HG03097 (cell line): Measurements from ENCODE around the gene SYTL2.
"Not testable (repeated sequence)": the region's sequence is repeated elsewhere in the genome, so short reads cannot be mapped to it uniquely, and the experiment has no call there.

Experiments used
- ATAC-seq: cut with Tn5 transposase; IDR thresholded peaks from one replicate; pipeline ENCODE4 v1.9.1; 2021; ENCODE audit not compliant: unreplicated experiment, low FRiP score

Gene SYTL2

DNA sequence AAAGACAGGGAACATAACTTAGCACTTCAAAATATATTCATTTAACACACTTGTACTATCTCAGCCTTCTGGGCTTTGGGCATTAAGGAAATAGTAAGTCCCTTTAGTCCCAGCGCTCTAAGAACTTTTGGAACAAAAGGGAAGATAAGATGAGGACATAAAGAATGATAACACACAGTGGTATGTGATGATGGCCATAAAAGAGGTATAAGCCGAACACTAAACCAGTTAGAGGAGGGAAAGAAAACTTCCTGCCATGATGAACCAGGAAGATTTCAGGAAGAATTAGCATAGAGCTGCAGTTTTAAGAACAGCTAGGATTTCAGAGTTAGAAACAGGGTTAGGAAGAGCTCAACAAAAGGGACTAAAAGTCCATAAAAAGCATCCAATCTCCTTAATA, 11.8 kb downstream of the SYTL2 start:
- no peak for ATAC-seq

DNA sequence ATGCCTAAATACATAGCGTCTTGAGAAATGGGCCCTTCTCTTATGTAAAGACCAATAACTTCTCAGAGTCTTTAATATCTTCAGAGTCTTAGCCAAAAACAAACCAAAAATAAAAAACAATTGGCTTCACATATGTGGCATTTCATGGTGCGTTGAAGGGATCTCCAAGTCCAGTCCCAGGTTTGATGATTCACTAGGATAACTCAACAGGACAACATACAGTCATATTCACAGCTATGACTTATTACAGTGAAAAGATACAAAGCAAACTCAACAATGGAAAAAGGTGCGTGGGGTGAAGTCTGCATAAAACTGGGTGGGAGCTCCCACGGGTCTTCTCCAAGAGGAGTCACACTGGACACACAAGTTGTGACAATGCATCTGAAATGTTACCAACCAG, 12.6 kb downstream of the SYTL2 start:
- ATAC-seq, result no peak

DNA sequence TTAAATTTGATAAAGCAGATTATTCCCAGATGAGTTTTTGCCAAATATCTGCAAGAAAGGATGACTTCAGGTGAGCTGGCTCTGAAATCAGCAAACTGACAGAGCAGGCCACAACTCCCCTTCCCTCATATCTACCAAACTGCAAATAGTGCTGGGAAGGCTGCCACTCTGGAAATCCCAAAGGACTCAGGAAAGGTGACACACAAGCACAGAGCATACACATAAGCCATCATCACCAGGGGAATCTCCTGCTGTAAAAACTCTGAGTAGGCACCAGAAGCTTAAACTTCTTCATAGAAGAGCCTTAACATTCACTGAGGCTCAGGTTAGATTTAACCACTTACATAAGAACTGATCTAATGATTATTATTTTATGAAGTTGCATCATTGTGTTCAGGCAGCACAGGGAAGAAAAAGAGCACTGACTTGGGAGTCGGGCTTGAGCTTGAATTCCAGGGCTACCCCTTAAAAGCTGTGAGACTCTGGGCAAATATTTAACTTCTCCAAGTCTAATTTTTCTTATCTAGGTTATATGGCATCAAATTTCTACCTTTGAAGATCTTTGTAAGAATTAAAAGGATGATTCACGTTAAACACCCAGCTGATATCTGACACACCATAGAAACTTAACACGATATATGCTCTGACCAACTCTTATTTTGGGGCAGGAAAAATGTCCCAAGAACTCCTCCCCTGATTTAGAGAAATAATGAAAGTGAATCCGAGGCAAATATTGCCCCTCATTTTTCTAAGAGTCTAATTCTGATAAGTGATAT, 15.0 kb downstream of the SYTL2 start:
- ATAC-seq, result no peak

DNA sequence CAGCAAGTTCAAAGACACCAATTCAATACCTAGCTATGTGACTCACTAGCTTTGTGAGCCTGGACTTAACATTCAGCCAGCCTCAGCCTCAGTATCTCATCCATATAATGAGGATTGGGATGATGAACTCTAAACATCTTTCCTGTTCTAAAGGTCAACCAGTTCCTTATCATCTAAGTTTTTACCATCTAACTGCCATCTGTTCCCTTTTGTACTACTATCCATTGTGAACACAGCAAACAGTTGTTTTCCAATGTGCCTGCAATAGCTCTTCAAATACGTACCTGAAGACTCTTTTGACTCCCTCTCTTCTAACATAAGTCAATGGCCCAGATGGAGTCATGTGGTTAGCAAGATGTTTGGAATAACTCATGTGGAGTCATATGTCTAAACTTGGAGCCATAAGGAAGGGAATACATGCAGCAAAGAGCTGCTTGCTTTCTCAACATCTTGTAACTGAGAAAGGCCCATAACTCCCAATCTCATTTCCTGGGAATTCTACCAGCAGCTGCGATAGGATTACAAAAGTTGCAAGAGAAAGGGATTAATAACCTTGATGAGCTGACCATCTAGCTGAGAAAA, 19.4 kb downstream of the SYTL2 start:
- no peak for ATAC-seq

DNA sequence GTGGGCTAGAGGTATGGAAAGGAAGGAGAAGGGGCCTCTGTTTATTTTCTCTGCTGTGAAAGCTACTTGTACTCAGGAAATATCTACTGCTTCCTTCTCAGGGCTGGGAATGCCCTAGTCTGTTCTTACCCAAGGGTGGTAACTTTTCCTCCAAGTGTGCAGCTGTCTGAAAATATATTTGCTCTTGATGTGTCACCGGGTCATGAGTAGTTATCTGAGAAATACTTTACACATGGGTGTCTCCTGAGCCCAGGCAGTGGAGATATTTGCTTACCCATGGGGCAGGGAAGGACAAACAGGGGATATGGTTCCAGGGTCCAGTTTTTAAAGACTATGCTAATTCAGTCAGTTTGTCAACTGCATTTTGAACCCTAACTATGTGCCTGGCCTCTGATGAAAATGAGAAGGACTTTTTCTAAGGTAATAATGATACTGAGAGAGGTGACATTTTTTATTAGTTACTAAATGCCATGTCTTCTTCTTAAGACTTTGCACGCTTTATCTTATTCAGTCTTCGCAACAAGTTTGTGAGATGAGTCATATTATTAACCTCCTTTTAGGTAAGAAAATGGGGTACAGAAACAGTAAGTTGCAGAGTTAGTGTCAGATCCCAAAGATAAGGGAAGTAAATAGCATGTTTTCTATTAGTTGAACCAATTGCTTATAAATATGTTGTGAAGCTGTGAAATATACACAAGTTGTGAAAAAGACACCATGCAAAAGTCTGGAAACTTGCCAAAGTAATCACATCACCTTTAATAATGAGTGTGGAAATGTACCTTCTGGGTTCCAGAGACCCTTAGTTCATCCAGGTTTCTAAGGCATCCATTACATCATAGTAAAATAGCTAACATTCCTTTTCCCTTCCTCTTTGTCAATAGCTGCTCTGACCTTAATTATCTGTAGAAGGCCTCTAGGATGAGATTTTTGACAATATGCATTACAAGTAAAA, 22.9 kb downstream of the SYTL2 start:
- no peak for ATAC-seq

DNA sequence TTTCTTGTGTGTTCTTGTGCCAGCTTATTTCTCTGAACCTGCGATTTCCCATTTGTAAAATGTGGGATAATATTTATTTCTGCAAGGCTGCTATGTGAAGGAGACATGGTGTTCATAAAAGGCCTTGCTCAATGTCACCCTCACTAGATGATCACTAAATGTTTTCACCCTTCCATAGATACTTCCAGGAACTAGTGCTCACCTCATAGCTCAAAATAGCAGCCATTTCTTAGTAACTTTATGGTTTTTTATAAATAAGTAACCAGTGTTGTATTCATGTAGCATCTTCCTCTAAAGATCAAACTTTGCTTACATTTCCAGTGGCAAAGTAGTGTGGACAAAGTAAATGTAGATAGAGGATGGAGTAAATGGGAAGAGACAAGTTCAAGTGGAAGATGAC, 23.8 kb downstream of the SYTL2 start:
- ATAC-seq, result no peak

DNA sequence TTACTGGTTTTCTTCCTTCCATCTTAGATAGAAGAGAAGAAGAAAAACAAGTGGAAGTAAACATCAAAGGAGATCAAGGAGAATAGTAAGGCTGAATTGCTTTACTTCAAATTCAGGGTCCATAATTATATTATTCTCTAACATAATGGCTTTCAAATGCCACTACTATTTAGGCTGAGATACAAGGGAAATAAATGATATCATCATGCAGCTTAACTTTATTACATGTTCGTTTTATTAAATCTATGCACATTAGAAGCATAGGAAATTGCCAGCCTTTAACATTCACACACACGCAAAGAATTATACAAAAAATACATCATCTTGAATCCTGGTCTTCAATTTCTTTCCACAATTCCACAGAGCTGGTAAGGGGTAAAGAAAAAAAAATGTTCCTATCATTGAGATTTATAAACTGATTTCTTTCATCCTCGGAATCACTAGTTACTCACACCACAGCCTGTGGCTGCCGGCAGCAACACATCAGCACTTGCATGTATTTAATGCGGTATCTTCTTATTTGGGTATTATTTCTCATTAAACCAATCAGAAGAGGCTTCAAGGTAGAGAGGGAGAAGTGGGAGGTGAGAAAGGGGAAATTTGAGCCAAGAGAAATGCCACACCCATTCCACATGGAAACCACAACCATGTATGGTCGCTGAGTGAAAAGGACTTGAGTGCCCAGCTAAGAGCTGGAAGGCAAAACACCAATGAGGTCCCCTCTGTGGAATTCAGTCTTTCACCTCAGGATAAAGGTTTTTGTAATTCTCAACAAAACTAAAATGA, 26.3 kb downstream of the SYTL2 start:
- no peak for ATAC-seq

DNA sequence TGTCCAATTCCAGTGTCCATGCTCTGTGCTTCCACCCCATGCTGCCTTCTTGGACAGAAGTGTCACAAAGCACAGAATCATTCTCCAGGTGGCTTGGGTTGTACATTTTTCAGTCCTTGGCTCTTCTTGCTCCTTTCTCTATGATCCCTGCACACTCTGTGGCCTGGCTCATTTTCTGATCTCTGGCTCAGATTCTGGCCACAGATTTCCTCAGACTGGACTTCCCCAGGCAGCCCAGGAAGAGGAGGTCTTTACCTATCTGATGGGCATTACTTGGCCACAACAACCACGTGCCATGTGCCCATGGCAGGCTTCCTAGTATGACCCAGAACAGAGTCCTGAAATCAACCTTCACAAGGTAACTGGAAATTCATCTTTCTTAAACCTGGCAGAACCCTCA, 27.2 kb downstream of the SYTL2 start:
- ATAC-seq, result no peak

DNA sequence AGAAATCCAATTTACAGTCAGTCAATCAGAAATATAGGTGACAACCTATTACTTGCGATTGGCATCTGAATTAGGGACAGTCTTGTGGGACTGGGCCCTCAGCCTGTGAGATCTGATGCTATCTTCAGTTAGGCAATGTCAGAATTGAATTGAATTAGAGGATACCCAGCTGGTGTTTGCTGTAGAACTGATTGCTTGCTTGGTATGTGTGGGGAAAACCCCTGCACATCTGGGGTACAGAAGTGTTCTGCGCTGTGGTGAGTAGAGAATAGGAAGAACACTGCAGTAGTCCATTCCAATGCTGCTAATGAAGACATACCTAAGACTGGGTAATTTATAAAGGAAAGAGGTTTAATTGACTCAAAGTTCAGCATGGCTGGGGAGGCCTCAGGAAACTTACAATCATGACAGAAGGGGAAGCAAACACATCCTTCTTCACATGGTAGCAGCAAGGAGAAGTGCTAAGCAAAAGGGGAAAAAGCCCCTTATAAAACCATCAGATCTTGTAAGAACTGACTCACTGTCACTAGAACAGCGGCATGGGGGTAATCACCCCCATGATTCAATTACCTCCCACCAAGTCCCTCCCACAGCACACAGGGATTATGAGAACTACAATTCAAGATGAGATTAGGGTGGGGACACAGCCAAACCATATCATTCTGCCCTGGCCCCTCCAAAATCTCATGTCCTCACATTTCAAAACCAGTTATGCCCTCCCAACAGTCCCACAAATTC, 30.0 kb downstream of the SYTL2 start:
- ATAC-seq, result not testable (repeated sequence)

DNA sequence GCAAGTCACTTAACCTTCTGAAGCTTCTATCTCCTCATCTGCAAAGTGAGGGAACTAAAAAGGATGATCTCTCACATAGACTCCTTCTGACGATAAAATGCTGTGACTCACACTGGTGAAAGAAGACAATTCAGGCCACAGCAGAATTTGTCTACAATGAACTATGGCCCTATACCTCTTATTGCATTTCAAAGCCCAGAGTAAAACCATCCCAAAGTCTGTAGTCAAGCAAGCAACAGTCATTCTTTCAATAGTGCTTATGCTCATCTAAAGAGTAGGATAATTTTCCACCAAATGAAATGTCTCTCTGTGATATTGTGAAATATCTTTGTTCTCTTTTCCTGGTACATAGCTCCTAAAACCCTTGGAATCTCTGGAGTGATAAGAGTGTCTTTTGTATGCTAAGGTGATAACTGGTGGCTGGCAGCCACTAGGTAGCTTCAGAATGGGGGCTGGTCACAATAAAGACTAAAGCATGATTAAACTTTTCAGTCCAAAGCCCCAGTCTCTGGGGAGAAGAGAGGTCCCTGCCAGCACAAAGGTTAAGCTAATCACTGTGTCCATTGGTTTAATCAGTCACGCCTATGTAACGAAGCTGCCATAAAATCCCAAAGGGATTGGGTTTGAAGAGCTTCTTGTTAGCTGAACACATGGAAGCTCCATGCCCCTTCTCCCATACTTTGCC, 30.8 kb downstream of the SYTL2 start:
- no peak for ATAC-seq

DNA sequence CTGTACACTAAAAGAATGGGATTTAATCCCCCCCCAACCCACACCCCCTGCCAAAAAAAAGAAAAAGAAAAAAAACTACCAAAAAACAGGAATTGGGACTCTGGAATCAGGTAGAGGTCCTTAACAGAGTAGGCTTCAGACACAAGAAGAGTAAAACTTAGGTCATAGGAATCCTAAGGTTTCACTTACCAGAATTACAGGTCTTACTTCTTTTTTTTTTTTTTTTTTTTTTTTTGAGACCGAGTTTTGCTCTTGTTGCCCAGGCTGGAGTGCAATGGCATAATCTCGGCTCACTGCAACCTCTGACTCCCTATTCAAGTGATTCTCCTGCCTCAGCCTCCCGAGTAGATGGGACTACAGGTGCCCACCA, 33.4 kb downstream of the SYTL2 start:
- ATAC-seq, result not testable (repeated sequence)

DNA sequence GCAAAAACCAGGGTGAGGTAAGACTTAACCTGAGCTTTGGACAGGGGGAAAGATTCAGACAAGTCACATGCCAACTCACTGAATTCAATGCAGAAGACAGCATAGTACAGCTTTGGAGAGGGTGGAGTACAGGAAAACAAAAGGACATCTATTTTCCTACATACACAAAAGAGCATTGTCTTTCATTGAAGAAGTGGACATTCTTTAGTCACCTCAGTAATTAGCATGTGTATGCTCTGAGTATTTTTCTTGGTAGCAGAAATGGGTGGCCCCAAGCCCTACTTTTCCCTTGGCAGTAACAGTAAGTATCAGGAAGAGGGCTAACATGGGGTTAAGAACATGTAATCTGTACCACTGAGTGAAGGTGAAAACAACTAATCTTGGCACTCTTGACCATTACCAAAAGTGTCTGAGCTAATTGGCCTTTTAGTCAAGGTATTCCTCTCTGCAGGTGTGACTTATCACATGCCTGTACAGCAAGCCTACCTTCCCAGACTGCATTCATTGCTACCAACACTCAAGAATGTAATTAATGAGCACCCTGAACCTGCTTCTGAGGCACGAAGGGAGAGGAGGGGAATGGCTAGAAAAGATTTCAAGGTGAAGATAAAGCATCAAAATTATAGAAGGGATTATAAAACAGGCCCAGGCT, 33.9 kb downstream of the SYTL2 start:
- ATAC-seq, result no peak

DNA sequence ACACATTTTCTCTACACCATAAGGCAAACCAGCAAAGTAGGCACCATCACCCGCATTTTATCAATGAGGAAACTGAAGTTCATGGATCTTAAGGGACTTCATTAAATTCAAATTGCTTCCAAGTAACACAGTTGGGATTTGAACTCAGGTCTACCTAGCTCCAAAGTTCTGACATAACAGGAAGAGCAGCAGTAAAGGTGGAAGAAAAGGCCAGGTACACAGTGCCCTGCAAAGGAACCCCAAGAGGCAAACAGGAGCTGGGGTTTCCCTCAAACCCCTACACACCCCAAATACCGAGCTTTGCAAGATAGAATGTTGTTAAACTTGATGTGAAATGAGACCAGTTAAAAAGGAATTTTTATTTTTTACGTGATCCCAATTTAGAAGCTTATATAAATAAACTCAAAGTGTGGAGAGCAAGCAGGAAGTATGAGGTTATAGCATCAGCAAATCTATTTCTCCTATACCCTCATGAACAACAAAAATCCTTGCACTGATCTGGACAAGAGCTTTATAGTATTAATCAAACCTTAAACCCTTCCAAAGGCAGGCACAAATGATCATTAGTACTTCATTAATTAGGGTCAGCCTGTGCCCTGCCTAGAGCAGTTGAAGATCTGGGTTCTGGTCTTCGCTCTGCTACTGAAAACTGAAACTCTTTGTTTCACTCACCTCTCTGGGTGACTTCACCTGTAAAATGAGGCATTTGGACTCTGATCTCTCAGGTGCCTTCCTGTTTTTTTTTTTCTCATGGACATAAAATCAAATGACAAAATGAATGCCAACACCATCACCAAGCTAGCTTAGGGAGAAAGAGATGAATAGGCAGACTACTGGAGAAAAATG, 36.5 kb downstream of the SYTL2 start:
- no peak for ATAC-seq

DNA sequence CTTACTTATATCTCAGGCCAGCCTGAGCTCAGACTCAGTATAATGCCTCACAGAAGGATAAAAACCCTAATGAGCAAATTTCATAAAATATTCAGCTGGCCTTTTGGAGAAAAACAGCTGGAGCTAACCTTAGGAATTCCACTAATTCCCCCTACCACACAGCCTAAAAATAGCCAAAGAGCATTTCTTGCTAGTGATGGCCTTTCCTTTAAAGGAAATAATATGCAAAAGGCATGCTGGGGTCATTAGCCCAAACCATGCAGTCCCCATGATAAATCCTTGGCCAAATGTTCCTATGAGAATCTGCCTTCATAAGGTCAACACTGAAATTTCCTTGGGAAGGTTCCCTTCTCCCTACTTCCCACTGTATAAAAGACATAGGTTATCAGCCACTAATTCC, 38.2 kb downstream of the SYTL2 start:
- no peak for ATAC-seq

DNA sequence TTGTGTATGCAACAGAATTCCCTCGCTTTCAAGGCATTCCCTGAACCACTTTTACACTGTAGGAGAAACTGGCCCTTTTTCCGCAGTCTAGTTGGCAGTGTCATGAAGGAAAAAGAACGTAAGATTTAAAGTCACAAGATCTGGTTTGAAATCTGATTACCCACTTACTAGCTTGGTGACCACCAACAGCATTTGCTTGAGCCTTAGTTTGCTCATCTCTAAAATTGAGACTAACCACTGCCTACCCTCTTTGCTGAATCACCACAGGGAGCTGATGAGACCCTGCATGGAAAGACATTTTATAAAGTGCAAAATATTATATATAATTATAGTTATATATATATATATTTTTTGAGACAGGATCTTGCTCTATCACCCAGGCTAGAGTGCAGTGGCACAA, 39.4 kb downstream of the SYTL2 start:
- ATAC-seq, result no peak

DNA sequence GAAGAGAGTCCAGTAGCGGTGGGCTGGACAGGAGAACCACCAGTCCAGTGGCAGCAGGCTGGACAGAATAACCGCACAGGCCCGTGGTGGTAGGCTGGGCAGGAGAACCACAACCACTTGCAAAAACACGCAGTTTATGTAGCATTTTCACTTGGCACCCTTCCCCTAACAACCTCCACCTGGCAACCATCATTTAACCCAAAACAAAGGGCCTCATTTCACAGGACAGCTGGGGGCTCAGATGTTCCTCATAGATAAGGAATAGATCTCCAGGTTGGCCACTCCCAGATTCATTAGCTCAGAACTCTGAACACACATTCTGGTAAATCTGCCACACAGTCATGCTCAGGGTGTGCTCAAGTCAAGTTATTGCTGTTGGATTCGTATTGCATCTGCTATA, 41.2 kb downstream of the SYTL2 start:
- no peak for ATAC-seq

DNA sequence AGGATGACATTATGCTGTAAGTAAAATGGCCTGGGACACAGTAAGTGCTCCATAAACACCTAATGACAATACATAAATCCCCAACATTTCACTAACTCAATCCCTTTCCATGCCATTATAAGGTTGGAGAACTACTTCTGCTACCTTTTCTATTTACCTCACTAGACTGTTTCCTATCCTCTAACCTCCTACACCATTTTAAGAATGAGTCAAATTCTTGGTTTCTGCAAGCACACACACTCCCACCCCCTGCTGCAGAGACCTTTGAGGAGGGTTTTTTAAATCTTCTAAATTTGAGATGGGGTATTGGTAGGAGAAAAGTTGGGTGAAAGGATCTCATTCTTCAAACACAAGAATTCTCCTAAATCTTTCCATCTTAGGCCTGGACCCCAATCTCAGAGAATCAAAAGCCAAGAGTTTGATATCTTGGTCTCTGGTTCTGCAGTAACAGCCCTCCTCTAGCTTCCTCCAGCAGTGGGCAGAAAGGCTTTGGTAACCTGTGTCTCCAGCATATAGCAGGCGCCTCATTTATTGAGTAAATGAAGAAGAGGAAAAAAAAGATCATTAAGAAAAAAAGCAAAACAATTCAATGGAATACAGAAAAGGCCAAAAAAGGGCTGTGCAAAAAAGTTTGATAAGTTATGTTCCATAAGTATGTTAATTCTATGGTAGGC, 42.3 kb downstream of the SYTL2 start:
- no peak for ATAC-seq
